ENCODE measurements around the gene CFAP300.

CFAP300 gene

GRCh38 chr11:102047305-102047924 lies at the start of gene CFAP300:
Gene CFAP300, plus strand, starts transcription at chr11:102047437. Its CDS starts 34 bp downstream, at chr11:102047471.
- TF ChIP-seq, protein P1, sequence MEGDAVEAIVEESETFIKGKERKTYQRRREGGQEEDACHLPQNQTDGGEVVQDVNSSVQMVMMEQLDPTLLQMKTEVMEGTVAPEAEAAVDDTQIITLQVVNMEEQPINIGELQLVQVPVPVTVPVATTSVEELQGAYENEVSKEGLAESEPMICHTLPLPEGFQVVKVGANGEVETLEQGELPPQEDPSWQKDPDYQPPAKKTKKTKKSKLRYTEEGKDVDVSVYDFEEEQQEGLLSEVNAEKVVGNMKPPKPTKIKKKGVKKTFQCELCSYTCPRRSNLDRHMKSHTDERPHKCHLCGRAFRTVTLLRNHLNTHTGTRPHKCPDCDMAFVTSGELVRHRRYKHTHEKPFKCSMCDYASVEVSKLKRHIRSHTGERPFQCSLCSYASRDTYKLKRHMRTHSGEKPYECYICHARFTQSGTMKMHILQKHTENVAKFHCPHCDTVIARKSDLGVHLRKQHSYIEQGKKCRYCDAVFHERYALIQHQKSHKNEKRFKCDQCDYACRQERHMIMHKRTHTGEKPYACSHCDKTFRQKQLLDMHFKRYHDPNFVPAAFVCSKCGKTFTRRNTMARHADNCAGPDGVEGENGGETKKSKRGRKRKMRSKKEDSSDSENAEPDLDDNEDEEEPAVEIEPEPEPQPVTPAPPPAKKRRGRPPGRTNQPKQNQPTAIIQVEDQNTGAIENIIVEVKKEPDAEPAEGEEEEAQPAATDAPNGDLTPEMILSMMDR (IDR thresholded peaks at IDR 0.05) = no peak
- no peak for TF ChIP-seq ZFX (IDR thresholded peaks at IDR 0.05; ENCODE audit: borderline replicate concordance)
- no peak within 1 kb of the TSS for H3K27ac ChIP-seq

- no peak for TF ChIP-seq ZFX (IDR thresholded peaks at IDR 0.05; ENCODE audit: borderline replicate concordance)
- TF ChIP-seq, protein P1 (IDR thresholded peaks at IDR 0.05) = no peak
Measured at GRCh38 chr11:102001657-102002338, 45.4 kb upstream of the CFAP300 start.

DNA sequence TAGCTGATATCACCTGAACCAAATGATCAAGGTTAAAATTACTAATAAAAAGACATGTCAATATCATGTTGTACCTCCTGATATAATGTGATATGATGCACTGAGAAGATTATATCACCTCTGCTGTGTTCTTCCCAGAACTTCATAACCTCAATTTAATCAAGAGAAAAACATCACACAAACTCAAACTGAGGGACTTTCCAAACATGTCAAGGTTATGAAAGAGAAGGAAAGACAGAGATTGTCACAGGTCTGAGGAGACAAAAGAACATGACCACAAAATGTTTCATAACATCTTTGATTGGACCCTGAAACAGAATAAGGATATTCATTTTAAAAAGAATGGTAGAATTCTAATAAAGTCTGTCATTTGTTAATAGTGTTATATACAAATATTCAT lies 43.0 kb upstream of the CFAP300 start:
- H3K27ac ChIP-seq = no peak overlapping the region
- TF ChIP-seq ZFX (IDR thresholded peaks at IDR 0.05; ENCODE audit: borderline replicate concordance) = no peak
- TF ChIP-seq, protein P1 (IDR thresholded peaks at IDR 0.05) = no peak

More at GRCh38 chr11:102001657-102002338, 45.4 kb upstream of the CFAP300 start:
- H3K27ac ChIP-seq = no peak overlapping the region

- TF ChIP-seq, protein P1 (IDR thresholded peaks at IDR 0.05) = no peak
- TF ChIP-seq ZFX (IDR thresholded peaks at IDR 0.05; ENCODE audit: borderline replicate concordance) = no peak
- H3K27ac ChIP-seq = no peak overlapping the region
Measured at GRCh38 chr11:102005306-102005705, 41.9 kb upstream of the CFAP300 start.

DNA sequence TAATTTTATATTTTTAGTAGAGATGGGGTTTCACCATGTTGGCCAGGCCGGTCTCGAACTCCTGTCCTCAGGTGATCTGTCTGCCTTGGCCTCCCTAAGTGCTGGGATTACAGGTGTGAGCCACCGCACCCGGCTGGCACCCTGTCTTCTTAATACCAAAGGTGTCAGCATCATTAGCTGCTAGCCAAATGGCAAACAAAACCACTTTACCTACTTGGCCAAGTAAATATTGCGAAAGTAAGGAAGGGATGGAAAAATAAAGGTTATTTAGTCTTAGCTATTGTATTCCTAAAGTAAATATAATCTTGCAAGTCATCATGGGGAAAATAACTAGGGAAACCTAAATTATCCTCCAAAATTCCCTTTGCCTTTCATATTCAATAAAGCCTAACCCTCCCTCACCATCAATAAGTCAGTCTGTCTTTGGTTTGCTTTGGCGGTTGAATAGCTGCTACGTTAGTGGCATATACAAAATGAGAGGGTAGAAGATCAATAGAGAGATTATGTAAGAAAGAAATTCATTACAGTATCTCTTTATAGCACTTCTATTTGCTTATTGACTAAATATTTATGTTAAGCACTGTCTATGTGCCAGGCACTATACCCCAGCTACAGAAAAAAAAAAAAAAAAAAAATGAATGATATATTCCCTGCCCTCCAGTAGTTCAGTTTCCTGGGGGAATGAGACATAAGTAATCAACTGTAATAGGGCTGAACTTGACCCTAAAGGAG lies 40.2 kb upstream of the CFAP300 start:
- TF ChIP-seq, protein P1 (IDR thresholded peaks at IDR 0.05) = no peak
- no peak for TF ChIP-seq ZFX (IDR thresholded peaks at IDR 0.05; ENCODE audit: borderline replicate concordance)
- H3K27ac ChIP-seq = peak overlapping the region; percentile 66

GRCh38 chr11:102007567-102008437 lies 39.4 kb upstream of the CFAP300 start:
- H3K27ac ChIP-seq = peak overlapping the region; percentile 66
- TF ChIP-seq, protein P1 (IDR thresholded peaks at IDR 0.05) = peak; percentile 60
- no peak for TF ChIP-seq ZFX (IDR thresholded peaks at IDR 0.05; ENCODE audit: borderline replicate concordance)
